HFFc6 (cell line): ENCODE data around the gene VANGL1. TPM values are rescaled to one million over a fixed set of nuclear protein-coding genes. Genes with fewer than 3 reads are reported as not detected.
A peak's percentile ranks its signal among the peaks of the same experiment; 100 is the strongest.

Experiments
- DNase-seq: peaks from one replicate; pipeline ENCODE4 v3.0.0-alpha.2; 2018
- H3K27ac Mint-ChIP-seq: 2 replicates; pipeline ENCODE4 v1.8.0; 2020; ENCODE audit warnings: mild to moderate bottlenecking, mixed read lengths
- H3K27me3 Mint-ChIP-seq: 2 replicates; pipeline ENCODE4 v1.8.0; 2021; ENCODE audit warnings: mild to moderate bottlenecking, moderate library complexity, mixed read lengths; ENCODE audit not compliant: insufficient read depth
- H3K36me3 Mint-ChIP-seq: 2 replicates; pipeline ENCODE4 v1.8.0; 2021; ENCODE audit warnings: low read depth, mixed read lengths
- H3K4me1 Mint-ChIP-seq: 2 replicates; pipeline ENCODE4 v1.8.0; 2020; ENCODE audit warnings: low read depth, mixed read lengths
- H3K4me3 Mint-ChIP-seq: 2 replicates; pipeline ENCODE4 v1.8.0; 2020; ENCODE audit warnings: mild to moderate bottlenecking, moderate library complexity, mixed read lengths
- H3K9me3 Mint-ChIP-seq: 2 replicates; pipeline ENCODE4 v1.8.0; 2020; ENCODE audit warnings: mild to moderate bottlenecking, mixed read lengths
- total RNA-seq, 6 experiments: library from RNA; stranded (reverse); fragmentation: NEBNext Ultra II Directional; extraction: Animal tissue kit (Norgen Biotek cat#: 25700); gene quantifications; 2 replicates in 1 of 6; 3 replicates in 5 of 6; pipeline ENCODE4 v1.2.3, GENCODE V29; 2021
- TF ChIP-seq, protein P1 (sequence below): fragments of 200-600 bp; sonication (generic); IDR thresholded peaks from 2 replicates; pipeline ENCODE4 v1.5.0; 2021; ENCODE audit warnings: antibody characterized with exemption, mild to moderate bottlenecking

VANGL1 gene
- total RNA-seq, 6 experiments from 2014 or later, result 14.7 to 20.6 (median 18.5) TPM

DNA sequence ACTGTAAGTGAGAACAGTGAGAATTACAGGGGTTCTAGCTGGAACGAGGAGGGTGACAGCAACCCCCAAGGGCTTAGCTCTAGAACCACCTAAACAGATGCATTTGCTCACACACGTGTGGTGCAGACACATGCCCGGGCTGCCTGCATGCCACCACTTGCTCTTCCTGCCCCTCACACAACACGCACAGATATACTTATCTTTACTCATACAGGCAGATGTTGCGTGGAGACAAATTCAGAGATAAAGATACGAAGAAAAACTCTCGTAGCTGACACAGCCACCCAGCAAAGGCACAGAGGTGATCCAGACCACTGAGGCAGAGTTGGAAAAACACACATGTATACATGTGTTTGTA lies 13.5 kb downstream of the VANGL1 start:
- no peaks in the 10 kb centered on the region; the same call in 1 of the 2 replicates for H3K4me1 Mint-ChIP-seq
- H3K9me3 Mint-ChIP-seq, result no peaks in the 10 kb centered on the region
- no peak overlapping the region for H3K27ac Mint-ChIP-seq

DNA sequence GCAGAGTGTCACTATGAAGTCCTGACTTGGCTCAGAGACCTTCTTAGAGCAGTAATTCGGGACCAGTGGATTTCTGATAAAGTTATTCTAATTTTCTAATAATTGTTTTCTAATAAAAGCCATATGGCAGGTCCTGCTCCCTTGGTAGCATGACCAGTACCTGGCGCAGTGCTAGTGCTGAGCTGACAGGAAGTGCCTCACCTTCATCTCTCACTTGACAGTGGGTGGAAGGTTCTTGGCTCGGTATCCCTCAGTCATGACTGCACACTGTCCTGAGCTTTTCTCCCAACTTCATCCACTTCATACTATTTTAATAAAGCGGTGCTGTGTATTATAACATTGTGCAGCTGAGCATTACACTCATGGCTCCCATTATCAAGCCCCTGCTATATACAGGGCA lies 14.1 kb downstream of the VANGL1 start:
- Mint-ChIP-seq H3K9me3 (no peaks in the 10 kb centered on the region), H3K4me1 (no peaks in the 10 kb centered on the region), H3K36me3 (peaks cover 25% of the 10 kb centered on the region), H3K27ac (no peak overlapping the region), H3K4me3 (no peak overlapping the region), H3K27me3 (no peaks in the 10 kb centered on the region; the same call in 1 of the 2 replicates)
- TF ChIP-seq, protein P1, sequence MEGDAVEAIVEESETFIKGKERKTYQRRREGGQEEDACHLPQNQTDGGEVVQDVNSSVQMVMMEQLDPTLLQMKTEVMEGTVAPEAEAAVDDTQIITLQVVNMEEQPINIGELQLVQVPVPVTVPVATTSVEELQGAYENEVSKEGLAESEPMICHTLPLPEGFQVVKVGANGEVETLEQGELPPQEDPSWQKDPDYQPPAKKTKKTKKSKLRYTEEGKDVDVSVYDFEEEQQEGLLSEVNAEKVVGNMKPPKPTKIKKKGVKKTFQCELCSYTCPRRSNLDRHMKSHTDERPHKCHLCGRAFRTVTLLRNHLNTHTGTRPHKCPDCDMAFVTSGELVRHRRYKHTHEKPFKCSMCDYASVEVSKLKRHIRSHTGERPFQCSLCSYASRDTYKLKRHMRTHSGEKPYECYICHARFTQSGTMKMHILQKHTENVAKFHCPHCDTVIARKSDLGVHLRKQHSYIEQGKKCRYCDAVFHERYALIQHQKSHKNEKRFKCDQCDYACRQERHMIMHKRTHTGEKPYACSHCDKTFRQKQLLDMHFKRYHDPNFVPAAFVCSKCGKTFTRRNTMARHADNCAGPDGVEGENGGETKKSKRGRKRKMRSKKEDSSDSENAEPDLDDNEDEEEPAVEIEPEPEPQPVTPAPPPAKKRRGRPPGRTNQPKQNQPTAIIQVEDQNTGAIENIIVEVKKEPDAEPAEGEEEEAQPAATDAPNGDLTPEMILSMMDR, result no peak
- no peak for DNase-seq

More for the DNA sequence above, 13.5 kb downstream of the VANGL1 start:
- Mint-ChIP-seq H3K4me3 (no peak overlapping the region), H3K36me3 (peaks cover 25% of the 10 kb centered on the region), H3K27me3 (no peaks in the 10 kb centered on the region; the same call in 1 of the 2 replicates)
- TF ChIP-seq, protein P1, result no peak
- no peak for DNase-seq

DNA sequence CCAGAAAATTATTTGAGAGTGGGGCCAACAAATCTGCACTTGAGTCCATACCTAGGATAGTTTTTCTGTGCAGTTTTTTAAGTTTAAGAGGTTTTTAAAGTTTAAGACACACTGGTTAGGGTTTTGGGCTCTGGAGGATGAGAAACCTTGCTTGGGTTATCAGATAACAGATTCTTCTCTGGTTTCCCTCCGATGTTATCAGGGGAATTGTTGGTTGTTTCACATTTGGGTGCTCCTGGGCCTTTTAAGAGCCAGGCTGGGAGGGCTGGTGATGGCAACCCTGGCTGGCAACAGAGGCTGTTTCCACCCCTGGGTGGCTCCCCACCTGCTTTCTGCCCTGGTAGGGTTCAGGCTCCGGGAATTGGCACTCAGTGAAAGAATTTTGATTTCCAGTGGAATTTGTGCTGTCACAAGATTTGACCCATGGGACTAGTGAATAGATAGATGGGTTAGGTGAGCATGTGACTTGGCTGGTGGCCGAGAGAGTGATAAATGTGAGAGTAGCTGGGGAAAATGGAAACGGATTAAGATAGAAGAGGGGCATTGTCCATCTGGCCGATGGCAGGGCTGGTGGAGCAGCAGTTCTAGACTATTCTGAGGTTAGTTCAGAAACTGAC lies 14.8 kb downstream of the VANGL1 start:
- no peaks in the 10 kb centered on the region for H3K9me3 Mint-ChIP-seq
- no peak for DNase-seq
- H3K36me3 Mint-ChIP-seq, result peaks cover 25% of the 10 kb centered on the region
- H3K4me3 Mint-ChIP-seq, result no peak overlapping the region
- TF ChIP-seq, protein P1, result no peak
- H3K27ac Mint-ChIP-seq, result no peak overlapping the region
- no peaks in the 10 kb centered on the region for H3K4me1 Mint-ChIP-seq
- H3K27me3 Mint-ChIP-seq, result no peaks in the 10 kb centered on the region; the same call in 1 of the 2 replicates

DNA sequence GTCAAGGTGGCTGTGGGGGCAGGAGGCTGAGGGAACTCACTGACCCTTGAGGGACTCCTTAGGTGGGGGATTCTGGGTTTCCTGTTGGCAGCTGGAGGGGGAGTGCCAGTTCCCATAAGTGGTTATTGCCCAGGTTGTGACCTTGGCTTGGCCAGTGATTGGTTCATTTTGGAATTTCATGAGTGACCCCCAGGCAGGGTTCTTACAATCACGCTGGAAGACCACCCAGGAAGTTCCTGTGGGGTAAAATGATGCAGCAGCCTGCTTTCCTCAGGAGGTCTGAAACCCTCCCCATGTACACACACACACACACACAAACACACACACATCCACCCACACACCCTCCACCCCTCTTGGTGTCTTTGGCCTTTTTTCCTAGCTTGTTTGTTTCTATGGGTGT lies 16.9 kb downstream of the VANGL1 start:
- peak overlapping the region; percentile 3; the same call in 1 of the 2 replicates for H3K27ac Mint-ChIP-seq
- H3K36me3 Mint-ChIP-seq, result peaks cover 22% of the 10 kb centered on the region
- no peaks in the 10 kb centered on the region for H3K9me3 Mint-ChIP-seq
- no peaks in the 10 kb centered on the region for H3K4me1 Mint-ChIP-seq
- DNase-seq, result no peak
- TF ChIP-seq, protein P1, result no peak
- no peaks in the 10 kb centered on the region; the same call in 1 of the 2 replicates for H3K27me3 Mint-ChIP-seq
- H3K4me3 Mint-ChIP-seq, result no peak overlapping the region

DNA sequence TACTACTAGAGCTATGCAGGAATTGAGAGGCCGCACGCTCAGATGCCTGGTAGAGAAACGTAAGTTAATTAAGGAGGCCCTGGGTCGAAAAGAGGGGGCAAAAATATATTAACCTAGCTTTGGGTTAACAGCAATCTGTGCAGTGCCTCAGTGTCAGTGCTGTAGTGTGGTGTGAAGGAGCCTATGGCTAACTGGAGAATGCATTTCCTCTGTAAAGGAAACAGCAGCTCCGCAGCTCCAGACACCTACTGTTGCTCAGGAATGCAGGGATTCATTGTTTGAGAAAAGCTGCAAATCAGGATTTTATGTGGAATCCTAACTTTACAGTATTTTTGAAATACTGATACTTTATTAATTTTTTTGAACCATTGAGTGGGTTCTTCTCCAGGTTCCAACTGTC lies 18.4 kb downstream of the VANGL1 start:
- no peak for DNase-seq
- Mint-ChIP-seq H3K4me3 (no peak overlapping the region), H3K36me3 (peaks cover 36% of the 10 kb centered on the region), H3K27ac (no peak overlapping the region), H3K4me1 (no peaks in the 10 kb centered on the region), H3K27me3 (no peaks in the 10 kb centered on the region; the same call in 1 of the 2 replicates), H3K9me3 (no peaks in the 10 kb centered on the region)
- TF ChIP-seq, protein P1, result no peak
